NCI-H345 treated with DMSO at 0.1 percent for 48 hours (cell line): ENCODE data around the gene CXCL3.
"Not testable (repeated sequence)": the region's sequence is repeated elsewhere in the genome, so short reads cannot be mapped to it uniquely, and the experiment has no call there.

Source experiments
- DNase-seq: peaks from one replicate; lab custom pipeline; 2025; ENCODE audit not compliant: unreplicated experiment; lab: John Stamatoyannopoulos, UW

Gene CXCL3

DNA sequence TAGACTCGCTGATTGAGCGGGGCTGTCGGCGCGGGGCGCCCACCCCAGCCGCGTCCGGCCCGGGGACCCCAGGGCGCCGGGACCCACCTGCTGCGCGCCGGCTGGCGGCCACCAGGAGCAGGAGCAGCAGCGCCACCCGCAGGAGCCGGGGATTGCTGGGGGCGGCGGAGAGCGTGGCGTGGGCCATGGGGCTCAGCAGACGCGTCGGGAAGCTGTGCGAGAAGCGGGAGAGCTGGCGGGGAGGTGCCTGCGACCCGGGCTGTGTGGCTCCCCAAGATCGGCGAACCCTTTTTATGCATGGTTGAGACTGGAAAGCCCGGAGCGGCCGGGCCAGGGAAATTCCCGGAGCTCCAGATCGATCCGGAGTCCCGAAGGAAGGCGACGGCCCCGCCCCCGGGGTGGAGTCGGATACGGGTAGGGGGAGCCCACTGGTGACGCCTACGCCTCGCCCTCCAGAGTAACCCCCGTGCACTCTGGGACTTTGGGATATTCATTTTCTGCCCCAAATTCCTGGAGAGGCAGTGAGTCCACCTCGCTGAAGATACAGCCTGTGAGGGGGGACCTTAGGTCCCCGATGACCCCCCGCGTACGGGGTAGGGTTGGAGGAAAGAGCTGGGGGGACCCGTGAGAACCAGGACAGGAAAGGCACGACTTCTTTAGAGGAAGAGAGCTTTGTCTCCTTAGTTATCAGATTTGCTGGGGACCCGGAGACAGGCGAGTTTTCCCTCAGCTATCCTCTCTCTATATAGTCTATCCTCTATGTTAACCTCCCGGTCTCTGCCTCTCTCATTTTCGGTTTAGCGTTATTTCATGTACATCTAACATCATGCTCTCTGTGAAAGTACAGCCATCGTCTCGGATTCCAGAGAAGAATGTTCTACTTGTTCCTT is at the start of gene CXCL3:
Gene CXCL3 (minus strand): TSS at position 265 of the 890 bp plus-strand sequence. CDS start 78 bp downstream, at position 187.
- DNase-seq, result peak; percentile 31

DNA sequence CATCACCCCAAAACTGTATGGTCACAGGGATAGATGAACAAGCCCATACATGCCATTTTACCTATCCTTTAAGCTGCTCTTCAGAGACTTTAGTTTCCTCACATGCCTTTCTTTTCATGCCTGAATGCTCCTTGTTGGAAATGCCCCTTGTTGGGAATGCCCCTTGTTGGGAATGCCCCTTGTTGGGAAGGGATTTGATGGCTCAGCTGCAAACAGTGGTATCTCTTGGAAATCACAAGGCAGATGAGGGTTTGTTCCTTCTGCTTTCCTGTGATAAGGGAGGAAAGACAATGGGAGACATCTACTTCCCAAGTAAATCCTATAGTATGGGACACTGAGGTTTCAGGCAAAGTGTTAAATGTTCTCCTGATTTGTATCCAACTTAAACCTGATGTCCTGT is 49.0 kb upstream of the CXCL3 start:
- no peak for DNase-seq

DNA sequence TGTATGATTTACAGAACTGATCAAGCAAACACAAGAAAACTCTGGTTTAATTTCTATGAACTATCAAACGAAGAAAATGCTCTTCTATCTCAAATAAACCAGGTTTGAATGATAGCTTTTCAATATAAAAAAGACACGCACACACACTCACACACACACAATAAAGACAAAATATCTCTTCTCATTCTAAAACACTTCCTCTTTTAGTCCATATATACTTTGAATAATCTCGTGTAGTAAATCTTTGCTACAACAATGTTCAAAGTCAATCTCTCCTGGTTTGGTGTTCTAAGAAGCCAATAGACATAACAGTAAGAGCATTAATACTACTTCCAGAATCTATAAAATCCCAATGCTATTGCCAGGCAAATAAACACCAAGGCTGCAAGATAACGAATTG is 47.2 kb upstream of the CXCL3 start:
- DNase-seq, result no peak

DNA sequence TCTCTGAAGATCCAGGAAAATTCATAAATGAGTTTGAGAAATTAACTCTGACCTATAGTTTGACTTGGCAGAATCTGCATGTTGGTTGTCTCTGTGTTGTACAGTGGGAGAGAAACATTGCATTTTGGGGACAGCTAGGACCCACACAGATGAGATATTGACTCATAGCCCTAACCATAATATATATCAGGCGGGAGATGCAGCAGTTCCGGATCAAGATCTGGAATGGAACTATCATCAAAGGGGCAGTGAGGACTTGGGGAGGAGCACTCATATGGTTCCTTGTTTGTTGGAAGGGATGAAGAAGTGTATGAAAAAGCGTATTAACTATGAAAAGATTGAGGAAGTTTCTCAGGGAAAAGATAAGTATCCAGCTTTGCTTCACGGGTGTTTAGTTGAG is 46.5 kb upstream of the CXCL3 start:
- no peak for DNase-seq

DNA sequence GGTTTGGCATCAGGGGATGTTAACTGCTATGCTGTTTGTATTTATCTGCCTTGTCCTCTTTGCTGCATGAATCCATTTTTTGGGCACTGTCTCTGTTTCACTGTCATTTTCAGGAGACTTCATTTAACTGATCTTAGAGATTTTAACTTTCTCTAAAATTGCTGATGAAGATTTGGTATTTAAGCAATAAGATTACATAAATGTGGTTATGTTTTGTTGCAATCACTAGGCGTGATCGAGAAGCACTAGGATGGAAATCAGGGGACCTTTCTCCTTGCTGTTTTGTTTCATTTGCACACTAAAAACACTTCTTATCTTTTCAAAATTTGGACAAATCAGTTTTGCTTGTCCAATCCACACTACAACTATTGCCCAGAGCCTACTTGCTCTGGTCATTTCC is 45.1 kb upstream of the CXCL3 start:
- DNase-seq, result no peak

DNA sequence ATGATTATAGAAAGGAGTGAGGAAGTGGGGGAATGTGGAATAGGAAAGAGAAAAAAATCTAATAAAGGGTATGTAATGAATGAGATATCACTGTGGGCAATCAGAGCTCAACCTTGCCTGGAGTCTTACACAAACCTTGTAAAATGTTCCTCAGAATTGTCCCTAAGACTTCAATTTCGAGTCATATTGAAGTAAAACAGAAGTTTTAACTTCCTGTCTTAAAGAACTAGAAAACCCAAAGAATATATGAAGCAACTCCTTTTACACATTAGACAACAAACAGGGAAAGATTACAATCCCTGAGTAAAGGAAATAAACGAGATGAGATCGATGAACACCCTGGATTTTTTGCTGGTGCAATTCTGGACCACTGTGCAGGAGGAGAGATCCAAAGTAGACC is 42.5 kb upstream of the CXCL3 start:
- DNase-seq, result no peak

DNA sequence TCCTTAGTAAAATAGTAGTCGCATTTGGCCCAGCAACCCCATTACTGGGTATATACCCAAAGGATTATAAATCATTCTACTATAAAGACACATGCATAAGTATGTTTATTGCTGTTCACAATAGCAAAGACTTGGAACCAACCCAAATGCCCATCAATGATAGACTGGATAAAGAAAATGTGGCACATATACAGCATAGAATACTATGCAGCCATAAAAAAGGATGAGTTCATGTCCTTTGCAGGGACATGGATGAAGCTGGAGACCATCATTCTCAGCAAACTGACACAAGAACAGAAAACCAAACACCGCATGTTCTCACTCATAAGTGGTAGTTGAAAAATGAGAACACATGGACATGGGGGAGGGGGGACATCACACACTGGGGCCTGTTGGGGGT is 41.9 kb upstream of the CXCL3 start:
- DNase-seq, result not testable (repeated sequence)

DNA sequence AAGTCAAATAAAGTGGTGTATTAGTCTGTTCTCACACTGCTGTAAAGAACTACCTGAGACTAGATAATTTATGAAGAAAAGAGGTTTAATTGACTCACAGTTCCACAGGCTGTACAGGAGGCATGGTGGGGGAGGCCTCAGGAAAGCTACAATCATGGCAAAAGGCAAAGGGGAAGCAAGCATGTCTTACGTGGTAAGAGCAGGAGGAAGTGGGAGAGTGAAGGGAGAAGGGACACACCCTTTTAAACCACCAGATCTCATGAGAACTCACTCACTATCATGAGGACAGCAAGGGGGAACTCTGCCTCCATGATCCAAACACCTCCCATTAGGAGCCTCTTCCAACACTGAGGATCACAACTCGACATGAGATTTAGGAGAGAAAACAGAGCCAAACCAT is 40.5 kb upstream of the CXCL3 start:
- not testable (repeated sequence) for DNase-seq

DNA sequence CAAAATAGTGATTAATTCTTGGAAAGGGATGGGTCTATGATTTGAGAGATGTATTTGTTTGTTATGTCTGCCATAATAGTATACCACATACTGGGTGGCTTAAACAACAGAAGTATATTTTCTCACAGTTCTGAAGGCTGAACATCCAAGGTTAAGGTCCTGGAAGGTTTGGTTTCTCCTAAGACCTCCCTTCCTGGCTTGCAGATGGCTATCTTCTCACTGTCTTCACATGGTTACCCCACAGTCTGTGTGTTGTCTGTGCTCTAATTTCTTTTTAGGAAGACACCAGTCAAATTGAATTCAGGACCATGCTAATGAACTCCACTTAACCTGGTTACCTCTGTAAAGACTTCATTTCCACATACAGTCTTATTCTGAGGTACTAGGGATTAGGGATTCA is 34.9 kb upstream of the CXCL3 start:
- DNase-seq, result no peak

DNA sequence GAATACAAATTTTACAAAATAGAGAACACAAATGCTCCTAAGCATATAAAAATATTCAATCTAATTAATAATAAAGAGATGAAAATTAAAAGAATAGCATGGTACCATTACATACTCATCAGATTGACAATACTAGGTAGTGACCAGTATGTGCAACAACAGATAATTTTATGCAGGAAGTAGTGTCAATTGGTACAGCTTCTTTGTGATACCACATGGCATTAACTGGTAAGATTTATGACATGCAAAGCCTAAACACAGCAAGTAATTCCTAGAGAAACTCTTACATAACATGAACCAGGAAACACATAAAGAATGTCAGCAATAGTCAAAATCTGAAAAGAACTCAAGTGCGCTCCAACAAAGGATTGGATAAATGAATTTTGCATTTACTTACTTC is 34.2 kb upstream of the CXCL3 start:
- DNase-seq, result no peak

DNA sequence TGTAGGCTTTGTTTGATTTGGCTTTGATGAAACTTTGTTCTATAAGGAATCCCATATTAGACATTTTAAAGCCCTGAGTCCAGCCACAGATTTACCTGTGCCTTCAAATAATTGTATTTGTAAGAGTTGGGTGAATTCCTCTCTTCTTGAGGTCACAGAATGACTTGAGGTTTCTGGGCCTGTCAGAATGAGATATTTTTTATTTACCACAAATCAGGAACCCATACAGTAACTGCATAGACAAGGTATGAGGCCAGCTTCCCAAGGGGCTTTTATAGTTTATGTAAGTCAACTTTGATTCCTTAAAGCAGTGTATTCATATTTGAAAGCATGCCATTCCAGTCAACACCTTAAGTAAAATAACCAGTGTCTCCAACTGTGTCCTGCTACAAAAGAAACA is 29.1 kb upstream of the CXCL3 start:
- no peak for DNase-seq

DNA sequence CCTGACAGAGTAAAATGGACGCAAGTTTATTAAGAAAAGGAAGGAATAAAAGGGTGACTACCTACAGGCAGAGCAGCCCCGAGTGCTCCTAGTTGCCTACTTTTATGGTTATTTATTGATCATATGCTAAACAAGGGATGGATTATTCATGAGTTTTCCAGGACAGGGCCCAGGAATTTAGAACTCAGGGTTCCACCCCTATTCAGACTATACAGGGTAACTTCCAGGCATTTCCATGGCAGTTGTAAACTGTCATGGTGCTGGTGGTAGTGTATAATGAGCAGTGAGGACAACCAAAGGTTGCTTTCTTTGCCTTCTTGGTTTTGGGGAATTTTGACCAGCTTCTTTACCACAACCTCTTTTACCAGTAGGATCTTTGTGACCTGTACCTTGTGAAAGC is 27.7 kb upstream of the CXCL3 start:
- no peak for DNase-seq

DNA sequence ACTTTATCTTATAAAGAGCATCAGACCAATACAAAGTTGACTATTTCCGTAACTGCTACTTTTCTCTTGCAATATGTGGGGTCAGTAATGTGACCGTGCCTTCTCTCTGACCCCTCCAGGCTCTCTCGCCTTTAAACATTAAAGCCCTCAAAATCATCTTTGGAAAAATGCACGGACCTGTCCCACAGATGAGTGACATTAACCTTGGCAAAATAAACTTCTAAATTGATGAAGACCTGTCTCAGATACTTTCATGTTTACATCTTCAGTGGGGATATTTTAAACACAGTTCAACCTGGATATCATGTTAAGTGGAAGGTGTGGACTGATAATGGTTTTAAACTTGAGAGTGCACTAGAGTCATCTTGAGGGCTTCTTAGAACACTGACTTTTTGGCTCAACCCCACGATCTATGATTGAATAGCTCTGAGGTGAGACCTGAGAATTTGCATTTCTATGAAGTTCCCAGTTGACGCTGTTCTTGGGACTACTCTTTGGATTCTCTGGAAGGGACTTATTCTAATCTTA is 26.7 kb upstream of the CXCL3 start:
- no peak for DNase-seq

DNA sequence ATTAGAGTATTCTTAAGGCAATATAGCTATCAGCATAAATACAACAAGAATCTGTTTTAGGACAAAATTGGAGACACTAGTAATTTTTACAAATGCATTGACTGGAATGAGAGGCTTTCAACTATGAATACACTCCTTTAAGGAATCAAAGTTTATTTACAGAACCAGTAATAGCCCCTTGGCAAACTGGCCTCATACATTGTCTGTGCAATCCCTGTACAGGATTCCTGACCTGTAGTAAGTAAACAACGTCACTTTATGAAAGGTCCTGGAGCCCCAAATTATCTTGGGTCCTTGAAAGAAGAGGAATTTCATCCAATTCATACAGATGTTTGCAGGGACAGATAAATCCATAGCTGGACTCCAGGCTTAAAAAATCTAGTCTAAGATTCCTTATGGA is 25.4 kb upstream of the CXCL3 start:
- no peak for DNase-seq

DNA sequence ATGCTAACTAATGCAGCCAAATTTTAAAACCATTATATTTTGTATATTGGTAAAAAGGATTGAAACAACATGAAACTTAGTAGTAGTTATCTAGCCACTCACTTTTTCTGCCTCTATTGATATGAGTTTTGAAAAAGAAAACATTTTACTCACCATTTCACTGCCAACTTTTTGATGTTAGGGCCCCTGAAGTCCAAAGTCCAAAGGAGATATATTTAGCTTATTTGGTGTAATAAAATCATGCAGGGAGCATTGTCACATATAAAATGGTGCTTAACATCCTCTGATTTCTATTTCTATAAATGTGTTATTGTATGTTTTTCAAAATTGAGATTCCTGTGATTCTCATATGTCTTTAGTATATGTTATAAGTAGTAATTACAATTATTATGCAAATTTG is 24.5 kb upstream of the CXCL3 start:
- DNase-seq, result no peak

DNA sequence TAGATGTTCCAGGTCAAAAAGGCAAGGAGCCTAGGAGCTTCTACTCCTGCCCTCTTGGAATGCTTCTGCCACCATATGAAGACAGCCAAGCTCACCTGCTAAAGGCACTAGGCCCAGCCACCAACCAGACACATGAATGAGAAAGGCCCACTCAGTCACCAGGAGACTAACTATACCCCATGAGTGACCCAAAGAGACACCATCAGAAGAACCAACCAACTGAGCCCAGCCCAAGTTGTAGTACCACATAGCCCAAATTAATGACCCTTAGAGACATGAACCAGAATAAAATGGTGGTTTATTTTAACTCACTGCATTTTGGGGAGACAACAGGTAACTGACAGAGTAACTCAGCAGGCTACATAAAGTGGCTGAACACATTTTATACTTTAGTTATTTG is 22.9 kb upstream of the CXCL3 start:
- no peak for DNase-seq

DNA sequence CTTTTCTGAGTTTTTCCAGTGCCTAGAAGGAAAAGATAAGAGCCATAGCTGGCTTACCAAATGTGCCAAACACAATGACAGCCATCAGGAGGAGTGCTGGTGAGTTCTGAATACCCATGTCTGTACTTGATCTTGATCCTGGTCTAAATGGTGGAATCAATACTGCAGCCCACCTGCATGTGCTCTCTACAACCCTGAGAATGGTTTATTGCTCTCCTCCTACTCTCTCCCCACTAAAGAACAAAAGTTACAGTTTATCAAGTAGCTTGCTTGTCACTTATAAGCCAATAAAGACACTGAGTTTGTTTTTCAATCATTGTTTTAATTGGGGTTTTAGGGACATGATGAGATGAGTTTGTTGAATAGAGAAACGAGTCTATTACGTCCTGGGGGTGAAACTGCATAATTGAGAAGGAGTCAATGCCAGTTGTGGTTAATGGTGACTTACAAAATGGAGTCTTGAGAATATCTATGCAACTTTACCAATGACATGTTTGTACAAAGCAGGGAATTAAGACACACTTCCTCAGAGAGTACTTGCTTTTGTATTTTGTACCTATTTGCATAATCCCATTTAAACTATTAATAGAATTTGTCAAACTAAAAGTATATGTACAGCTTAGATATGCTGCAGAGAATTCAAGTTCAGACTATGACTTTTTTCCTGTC is 20.8 kb upstream of the CXCL3 start:
- DNase-seq, result no peak

DNA sequence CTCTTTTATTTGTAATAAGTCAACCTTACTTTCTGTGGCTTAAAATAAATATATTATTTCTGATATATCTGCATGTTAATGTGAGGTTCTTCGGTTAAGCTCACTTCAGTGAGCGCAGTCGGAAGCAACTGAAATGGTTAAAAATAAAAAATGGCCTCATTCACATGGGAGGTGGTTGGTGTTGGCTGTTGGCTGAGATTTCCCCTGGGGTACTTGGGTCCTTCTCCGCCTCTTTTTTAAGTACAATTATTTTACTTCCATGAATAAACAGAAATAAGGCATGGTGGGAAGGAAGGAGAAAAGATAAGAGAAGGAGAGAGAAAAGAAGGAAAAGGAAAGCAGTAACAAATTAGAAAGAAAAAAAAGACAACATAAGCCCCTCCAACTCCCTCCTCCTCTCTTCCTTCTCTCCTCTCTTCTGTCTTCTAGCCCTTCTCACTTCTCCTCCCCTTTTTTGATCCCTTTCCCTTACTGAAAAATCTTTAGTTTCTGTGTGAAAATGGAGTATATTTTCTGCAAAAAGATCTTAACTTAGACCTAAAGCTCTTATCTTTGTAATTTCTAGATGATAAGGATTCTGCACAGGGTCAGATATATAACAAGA is 19.7 kb upstream of the CXCL3 start:
- DNase-seq, result no peak

DNA sequence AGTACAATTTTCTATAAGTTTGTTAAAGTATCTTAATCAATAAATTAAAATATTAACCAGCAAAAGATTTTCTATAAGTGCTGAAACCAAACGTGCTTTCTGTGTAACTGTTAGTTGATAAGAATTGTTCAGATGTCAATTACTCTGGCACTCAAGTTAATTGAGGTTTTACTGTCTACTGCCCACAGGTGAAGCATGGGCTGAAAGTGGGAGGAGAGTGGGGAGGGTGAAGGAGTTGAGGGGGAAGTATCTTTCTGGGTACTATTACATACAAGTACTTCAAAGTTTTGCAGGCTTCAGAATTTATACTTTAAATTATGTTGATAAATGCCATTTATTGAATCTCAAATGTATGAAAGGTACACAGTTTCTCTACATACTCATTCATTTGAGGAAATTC is 19.1 kb upstream of the CXCL3 start:
- no peak for DNase-seq

DNA sequence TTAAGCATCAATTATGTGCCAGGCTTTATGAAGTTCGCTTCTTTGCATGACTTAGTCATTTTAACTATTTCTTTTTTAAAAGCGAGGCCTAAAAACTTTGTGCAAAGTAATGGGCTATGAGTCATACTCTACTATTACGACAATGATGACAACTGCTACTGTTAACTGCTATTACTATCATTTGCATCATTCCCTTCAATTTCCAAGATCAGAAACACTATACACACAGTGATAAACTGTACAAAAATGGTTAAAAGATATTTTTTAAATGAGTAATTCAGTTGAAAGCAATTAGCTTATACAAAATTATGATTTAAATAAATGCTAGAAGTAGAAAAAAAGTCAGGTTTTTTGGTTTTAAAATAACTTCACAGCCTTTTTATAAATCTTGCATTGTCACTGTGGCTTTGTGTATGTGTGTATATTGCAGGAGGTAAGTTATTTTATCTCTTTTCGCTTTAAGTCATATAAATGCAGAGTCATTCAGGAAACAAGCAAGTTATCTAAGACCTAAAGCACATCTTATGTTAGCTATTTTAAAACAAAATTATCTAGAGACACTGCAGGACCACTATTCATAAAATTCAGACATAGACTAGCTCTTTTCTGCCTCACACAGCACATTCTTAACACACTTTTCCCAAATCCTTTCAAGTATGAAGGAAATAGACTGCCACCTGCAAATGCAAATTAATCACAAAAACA is 18.5 kb upstream of the CXCL3 start:
- no peak for DNase-seq

DNA sequence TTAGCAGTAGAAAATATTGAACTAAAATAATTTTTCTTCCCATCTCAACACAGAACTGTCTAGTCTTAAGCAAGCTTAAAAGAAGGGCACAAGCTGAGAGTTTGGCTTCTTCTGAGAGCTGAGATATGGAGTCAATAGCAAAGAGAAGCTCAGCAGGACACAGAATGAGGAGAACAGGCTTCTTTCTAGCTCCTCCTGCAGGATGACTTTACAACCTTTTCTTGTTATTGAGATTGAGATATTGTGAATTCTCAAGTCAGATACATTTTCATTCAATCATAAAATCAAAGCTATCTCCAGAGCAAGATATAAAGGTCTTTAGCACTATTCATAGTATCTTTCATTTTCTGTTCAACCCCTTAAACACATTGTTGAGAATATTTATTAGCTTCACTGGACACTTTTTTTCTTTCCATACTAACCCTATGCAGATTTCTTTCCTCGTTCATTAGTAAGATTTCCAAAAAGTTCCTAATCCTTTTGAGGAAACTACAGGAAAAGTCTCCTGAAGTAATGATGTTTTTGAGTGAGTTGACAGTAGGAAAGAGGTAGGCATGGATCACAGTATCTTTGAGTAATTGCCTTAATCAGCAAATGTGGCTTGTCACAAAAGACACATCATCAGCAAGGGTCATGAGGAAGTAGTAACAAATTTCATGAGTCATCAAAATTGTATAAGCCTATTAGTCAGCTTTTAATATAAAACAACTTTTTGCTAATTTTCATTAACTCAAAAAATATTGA is 17.8 kb upstream of the CXCL3 start:
- no peak for DNase-seq
